Left ventricle myocardium inferior (tissue), 1 donor: ENCODE results near the gene NCR1. TPM values are rescaled to one million over a fixed set of nuclear protein-coding genes. Genes with fewer than 3 reads are reported as not detected.

Experiments used
- DNase-seq: peaks from one replicate; pipeline ENCODE4 v3.0.0-alpha.2; 2020
- H3K27ac ChIP-seq: fragments of 200-600 bp; replicated peaks from 2 replicates; pipeline ENCODE4 v1.8.0; 2021
- H3K27me3 ChIP-seq: fragments of 200-600 bp; 2 replicates; pipeline ENCODE4 v1.8.0; 2021; ENCODE audit warnings: low read depth
- H3K36me3 ChIP-seq: fragments of 200-600 bp; 2 replicates; pipeline ENCODE4 v1.8.0; 2021
- H3K4me1 ChIP-seq: fragments of 200-600 bp; 2 replicates; pipeline ENCODE4 v1.8.0; 2021
- H3K4me3 ChIP-seq: fragments of 200-600 bp; 2 replicates; pipeline ENCODE4 v1.8.0; 2021; ENCODE audit warnings: mild to moderate bottlenecking, moderate library complexity
- H3K9me3 ChIP-seq: fragments of 200-600 bp; replicated peaks from 2 replicates; pipeline ENCODE4 v1.8.0; 2021
- CTCF ChIP-seq: fragments of 200-600 bp; IDR thresholded peaks from 2 replicates; pipeline ENCODE4 v1.8.0; 2021; ENCODE audit warnings: antibody characterized with exemption, mild to moderate bottlenecking, borderline replicate concordance
- intact Hi-C: fragments of 100-400 bp; cut with micrococcal nuclease; formaldehyde crosslinking; loops from one replicate; pipeline ENCODE4 v1.11.0; 2022
- total RNA-seq: library from RNA; stranded (reverse); fragmentation: NEBNext Ultra II Directional; extraction: Animal tissue kit (Norgen Biotek cat#: 25700); gene quantifications from one replicate; pipeline ENCODE4 v1.2.1, GENCODE V29; 2021
- donor health status: DM: no; HTN: yes; CAD: no; lungs with severe emphysema.

The NCR1 gene
- total RNA-seq, 1 donor from 2014 or later, result 0.30 TPM

DNA sequence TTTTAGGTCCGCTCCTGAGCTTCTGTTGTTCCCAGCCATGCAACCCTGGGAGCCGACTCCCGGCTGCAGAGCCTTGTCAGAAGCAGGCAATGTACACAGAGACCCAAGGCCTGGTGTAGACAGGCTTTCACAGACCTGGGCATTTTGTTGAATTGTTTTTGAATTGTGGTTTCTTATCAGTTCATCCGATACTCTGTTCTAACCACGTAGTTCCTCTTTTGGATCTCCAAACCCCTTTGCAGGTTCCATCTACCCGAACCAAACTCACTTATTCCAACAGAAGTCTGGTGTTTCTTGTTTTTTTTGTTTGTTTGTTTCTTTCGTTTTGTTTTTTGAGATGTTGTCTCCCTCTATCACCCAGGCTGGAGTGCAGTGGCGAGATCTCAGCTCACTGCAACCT lies 53.9 kb downstream of the NCR1 start:
- Histone ChIP-seq H3K4me3 (no peak overlapping the region), H3K27ac (no peak overlapping the region), H3K9me3 (no peaks in the 10 kb centered on the region), H3K36me3 (no peaks in the 10 kb centered on the region), H3K27me3 (peaks cover 17% of the 10 kb centered on the region), H3K4me1 (no peaks in the 10 kb centered on the region)
- intact Hi-C loops, result no loop called here
- no peak for TF ChIP-seq CTCF
- no peak for DNase-seq

Other genes starting within 250 kb of the NCR1 start
- gene LILRB4, start 243.2 kb upstream of the NCR1 start, total RNA-seq, result 4.0 TPM
- not detected for gene KIR3DL3, start 181.7 kb upstream of the NCR1 start, total RNA-seq
- gene KIR2DL3, start 167.6 kb upstream of the NCR1 start, total RNA-seq, result not detected
- gene KIR2DL1, start 136.4 kb upstream of the NCR1 start, total RNA-seq, result not detected
- gene KIR2DL4, start 102.5 kb upstream of the NCR1 start, total RNA-seq, result not detected
- not detected for gene KIR3DL1, start 89.7 kb upstream of the NCR1 start, total RNA-seq
- gene KIR2DS4, start 73.5 kb upstream of the NCR1 start, total RNA-seq, result not detected
- gene KIR3DL2, start 55.7 kb upstream of the NCR1 start, total RNA-seq, result not detected
- not detected for gene FCAR, start 31.9 kb upstream of the NCR1 start, total RNA-seq
- gene NLRP7, start 41.4 kb downstream of the NCR1 start, total RNA-seq, result not detected
- 0.88 TPM for gene NLRP2, start 60.2 kb downstream of the NCR1 start, total RNA-seq
- gene GP6, start 132.1 kb downstream of the NCR1 start, total RNA-seq, result 0.30 TPM
- gene RDH13, start 157.0 kb downstream of the NCR1 start, total RNA-seq, result 53.8 TPM
- gene EPS8L1, start 169.7 kb downstream of the NCR1 start, total RNA-seq, result 0.88 TPM
- gene PPP1R12C, start 211.5 kb downstream of the NCR1 start, total RNA-seq, result 228 TPM
- gene TNNT1, start 243.1 kb downstream of the NCR1 start, total RNA-seq, result 140 TPM